ENCODE results near the gene TNS2.
A peak's percentile ranks its signal among the peaks of the same experiment; 100 is the strongest.
"Not testable (repeated sequence)": the region's sequence is repeated elsewhere in the genome, so short reads cannot be mapped to it uniquely, and the experiment has no call there.

TNS2 gene

DNA sequence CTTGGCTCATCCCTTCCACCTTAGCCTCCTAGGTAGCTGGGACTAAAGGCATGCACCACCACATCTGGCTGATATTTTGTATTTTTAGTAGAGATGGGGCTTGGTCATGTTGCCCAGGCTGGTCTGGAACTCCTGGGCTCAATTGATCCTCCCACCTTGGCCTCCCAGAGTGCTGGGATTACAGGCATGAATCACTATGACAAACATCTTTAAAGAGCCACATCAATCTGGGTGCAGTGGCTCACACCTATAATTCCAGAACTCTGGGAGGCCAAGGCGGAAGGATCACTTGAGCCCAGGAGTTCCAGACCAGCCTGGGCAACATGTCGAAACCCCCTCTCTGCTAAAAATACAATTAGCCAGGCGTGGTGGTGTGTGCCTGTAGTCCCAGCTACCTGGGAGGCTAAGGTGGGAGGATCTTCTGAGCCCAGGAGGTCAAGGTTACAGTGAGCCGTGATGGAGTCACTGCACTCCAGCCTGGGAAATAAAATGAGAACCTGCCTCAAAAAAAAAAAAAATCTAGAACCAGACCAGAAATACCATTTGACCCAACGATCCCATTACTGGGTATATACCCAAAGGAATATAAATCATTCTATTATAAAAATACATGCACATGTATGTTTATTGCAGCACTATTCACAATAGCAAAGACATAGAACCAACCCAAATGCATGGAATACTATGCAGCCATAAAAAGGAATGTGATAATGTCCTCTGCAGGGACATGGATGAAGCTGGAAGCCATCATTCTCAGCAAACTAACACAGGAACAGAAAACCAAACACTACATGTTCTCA lies 45.1 kb downstream of the TNS2 start:
- not testable (repeated sequence) for DNase-seq

DNA sequence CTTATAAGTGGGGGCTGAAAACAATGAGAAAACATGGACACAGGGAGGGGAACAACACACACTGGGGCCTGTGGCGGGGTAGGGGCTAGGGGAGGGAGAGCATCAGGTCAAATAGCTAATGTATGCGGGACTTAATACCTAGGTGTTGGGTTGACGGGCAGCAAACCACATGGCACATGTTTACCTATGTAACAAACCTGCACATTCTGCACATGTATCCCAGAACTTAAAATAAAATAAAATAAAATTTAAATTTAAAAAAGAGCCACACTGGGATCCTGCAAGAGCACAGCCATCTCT lies 45.7 kb downstream of the TNS2 start:
- DNase-seq, result not testable (repeated sequence)

DNA sequence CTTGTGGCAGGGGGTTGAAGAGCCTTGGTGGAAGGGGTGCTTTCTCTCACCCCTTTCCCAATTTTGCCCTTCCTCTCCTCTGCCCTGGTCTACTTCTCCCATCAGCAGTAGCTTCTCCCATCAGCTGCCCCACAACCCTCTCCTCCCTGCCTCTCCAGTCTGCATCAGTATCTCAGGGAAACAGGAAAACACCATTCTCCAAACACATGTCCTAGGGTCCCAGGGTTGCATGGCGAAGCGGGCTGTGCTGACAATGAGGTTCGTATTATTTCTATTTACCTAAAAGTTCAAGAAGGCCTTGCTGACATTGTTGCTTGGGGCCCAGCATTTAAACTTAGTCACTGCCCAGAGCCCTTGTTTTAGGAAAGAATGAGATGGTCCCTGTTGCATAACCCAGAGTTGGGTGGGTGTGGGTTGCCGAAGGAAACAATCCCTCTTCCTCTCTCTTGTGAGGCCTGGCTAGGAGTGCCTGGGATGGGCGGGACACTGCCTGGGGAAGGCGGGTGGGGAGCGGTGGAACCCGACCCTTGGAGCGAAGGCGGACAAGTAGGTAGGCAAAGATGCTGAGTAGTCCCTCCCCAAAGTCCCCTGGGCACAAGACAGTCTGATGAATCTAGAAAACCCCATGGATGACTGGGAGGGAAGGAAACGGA lies 46.4 kb downstream of the TNS2 start:
- DNase-seq, result no peak

DNA sequence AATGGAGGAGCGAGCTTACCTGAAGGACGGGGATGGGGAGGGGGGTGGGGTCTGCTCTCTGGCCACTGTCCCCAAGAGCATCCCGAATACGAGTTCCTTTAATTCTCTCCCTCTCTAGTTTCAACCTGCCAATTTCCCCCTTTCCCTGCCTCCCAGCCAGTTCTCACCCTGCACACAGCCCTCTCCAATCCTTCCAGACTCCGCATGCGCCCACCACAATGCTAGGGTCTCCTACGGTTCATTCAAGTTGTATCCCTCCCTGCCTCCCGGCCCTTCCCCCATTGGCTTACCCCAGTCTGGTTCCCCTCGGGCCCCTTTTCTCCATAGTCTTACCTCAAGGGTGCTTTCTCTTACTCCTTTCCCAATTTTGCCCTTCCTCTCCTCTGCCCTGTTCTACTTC lies 46.9 kb downstream of the TNS2 start:
- no peak for DNase-seq

DNA sequence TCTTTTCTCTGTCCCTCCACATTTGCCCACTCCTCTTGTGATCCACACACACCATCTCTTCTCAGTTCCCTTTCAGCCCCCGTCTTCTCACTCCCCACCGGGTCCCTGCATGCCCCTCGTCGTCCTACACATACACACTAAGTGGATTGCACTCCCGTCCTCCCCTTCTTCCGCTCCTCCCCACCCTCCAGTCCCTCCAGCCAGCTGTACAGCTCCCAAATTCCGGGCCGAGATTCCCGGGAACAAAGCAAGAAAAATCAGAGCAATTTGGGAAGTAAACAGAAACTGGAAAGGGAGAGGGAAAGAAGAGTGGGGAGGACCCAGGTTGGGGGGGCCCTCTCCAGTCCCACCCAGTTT lies 47.3 kb downstream of the TNS2 start:
- DNase-seq, result no peak

DNA sequence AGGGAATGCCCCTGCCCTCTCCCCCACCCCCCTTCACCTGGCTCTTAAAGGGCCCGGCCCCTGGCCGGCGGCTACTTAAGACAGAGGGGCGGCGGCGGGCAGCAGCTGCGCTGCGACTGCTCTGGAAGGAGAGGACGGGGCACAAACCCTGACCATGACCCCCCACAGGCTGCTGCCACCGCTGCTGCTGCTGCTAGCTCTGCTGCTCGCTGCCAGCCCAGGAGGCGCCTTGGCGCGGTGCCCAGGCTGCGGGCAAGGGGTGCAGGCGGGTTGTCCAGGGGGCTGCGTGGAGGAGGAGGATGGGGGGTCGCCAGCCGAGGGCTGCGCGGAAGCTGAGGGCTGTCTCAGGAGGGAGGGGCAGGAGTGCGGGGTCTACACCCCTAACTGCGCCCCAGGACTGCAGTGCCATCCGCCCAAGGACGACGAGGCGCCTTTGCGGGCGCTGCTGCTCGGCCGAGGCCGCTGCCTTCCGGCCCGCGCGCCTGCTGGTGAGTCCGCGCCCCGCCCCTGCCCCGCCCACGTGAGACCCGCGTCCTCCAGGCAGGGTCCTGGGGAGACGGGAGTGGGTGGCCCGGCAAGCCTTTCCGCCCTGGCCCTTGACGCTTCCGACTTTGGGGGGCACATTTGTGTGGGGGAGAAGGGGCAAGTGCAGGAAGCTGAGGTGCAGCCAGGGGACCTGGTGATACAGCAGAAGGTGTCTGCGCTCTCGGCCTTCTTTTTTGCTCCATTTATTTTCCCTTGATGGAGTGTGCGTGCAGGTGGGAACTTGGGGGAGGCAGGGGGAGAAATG lies 47.9 kb downstream of the TNS2 start, which contains the start of gene IGFBP6:
Gene IGFBP6, plus strand, starts transcription at position 104 of the 790 bp plus-strand sequence. Its CDS starts 51 bp downstream, at position 155.
- DNase-seq, result peak; percentile 42

DNA sequence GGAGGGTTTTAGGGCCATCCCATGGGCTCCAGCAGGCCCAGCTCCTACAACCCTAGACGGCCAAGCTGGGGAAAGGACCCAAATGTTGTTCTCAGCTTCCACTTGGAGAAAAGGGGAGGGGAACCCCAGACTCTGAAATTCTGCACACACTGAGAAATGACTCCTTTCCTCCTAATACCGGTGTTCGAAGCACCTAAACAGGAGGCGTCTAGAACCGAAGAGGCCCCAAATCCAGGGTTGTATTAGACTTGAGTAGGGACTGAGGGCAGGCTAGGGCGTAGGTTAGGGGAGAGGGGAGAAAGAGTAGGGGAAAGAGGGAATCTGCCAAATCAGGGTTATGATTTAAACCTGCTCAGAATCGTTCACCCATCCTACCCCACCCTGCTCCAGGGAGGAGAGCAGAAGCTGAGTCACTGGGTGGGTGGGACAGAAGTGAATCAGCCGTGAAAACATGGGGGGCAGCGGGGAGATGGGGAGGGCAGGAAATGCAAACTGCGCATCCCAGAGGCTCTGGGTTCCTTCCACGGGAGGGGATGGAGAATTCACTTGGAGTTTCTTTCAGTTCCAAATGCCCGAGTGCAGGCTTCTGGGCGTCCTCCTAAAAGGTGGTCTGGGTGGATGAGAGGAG lies 48.6 kb downstream of the TNS2 start:
- no peak for DNase-seq

DNA sequence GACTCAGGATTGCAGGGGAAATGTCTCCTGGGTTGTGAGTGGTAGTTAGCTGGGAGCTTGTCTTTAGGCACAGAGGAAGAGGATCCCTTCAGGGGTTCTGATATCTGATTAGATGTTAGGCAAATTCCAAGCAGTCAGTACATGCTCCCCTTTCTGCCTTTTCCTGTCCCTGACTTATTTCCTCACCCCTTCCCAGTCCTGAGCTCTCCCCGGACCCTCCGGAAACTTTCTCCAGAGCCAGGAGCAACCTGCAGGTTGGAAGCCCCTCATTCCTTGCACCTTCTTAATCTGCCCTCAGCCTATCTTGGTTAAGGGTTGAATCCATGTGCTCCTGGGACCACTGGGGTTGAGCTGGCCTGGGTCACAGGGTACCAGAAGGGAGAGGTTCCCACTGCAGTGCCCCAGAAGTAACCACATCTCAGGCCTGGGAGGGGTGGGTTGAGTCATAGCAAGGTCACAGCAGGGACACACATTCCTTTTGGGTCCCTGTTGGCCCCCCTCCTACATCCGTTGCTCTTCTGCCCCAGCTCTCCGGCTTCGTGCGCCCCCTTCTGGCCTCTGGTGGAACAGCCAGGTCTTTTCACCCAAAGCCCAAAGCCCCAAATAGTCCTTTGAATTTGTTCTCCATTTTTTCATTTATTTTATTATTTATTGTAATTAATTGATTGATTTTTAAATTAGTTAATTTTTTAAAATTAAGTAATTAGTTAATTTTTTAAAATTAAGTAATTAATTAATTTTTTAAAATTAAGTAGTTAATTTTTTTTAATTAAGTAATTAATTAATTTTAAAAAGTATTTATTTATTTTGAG lies 49.4 kb downstream of the TNS2 start:
- DNase-seq, result peak; percentile 73

DNA sequence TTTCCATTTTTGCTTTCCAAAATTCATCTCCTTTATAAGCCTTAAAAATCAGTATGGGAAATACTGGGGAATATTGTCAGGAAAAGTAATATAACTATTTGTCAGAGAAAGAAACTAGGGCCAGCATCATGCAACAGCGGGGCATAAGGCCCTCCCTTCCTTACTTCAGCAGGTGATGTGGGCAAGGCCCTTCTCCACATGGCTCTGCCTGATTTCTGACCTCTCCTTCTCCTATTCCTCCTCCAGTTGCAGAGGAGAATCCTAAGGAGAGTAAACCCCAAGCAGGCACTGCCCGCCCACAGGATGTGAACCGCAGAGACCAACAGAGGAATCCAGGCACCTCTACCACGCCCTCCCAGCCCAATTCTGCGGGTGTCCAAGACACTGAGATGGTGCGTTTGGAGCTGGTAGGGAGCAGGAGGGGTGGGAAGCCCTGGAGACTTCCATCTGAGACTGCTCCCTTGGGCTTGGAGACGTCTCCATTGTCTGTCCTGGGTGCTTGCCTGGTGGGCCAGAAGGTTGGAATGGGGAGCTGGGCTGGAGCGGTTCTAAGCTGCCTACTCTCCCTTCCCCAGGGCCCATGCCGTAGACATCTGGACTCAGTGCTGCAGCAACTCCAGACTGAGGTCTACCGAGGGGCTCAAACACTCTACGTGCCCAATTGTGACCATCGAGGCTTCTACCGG lies 50.7 kb downstream of the TNS2 start:
- DNase-seq, result no peak

DNA sequence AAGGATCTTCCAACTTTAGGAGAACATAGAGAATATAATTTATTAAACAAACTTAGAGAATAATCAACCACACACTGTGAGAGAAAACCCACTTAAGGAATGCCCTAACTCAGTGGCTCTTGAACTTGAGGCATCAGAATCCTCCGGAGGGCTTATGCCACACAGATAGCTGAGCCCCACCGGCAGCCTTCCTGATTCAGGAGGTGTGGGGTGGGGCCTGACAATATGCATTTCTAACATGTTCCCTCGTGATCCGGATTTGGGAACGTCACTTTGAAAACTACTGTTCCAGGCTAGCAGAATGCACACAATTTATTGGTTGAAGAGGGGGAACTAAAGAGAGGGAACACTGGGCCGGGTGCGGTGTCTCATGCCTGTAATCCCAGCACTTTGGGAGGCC lies 51.4 kb downstream of the TNS2 start:
- DNase-seq, result no peak

DNA sequence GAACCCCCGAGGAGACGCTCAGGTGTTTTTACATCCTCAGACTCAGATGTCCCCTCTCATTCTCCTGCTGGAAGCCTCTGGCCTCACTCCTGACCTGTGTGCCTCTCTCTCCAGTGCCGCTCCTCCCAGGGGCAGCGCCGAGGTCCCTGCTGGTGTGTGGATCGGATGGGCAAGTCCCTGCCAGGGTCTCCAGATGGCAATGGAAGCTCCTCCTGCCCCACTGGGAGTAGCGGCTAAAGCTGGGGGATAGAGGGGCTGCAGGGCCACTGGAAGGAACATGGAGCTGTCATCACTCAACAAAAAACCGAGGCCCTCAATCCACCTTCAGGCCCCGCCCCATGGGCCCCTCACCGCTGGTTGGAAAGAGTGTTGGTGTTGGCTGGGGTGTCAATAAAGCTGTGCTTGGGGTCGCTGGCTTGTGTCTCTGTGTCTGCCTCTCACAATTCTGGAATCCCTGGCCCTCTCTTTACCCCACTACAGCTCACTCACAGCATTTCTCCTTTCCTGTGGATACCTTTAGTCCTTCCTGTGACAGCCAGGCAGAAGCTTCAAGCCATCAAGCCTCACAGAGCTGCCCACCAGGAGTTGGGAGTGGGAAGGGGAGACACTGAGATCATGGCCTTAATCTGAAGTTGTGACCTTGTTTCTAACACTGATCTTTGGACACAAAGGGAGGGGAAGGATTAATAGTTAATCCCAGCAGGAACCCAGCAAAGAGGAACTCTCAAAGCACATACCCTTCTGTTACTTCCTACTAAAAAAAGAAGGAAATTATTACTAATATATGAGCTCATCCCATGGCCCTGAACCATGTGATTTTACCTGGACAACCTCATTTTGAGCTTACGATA lies 52.3 kb downstream of the TNS2 start:
- no peak for DNase-seq

DNA sequence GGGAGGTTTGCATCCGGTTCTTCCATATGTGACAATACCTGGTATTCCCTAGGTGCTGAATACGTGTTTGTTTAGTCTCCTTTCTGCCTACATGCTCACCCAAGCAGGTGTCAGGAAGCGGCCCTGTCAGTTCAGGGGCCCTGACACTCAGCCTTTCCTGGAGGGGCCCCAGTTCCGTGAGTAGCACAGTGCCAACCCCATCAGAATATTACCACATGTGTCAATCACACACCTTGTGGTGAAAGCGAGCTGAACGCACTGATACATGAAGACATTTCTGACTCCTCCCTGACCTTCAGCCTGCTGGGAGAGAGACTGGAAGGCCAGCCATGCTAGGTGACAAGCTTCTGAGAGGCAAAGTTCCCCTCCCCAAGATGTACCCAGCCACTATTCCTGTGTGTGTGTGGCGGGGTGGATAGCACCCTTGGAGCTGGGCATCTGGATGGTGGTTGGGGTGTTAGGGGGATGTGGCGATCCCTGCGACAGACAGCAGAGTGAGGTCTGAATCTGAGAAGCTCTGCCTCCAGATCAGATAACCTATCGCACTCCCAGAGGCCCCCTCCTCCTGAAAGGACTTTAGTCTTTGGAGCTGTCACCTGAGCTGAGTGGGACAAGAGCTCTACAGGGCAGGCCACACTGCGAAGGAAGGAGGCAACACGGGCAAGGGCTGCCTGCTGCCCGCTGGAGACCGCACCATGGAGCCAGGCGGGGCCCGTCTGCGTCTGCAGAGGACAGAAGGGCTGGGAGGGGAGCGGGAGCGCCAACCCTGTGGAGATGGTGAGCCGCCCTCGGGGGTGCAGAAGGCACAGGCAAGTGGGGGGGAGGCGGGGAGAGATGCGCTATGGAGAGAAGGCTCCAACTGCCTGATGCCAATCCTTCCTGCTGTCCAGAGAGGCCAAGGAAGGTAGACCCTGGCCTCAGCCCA lies 53.3 kb downstream of the TNS2 start, which contains the start of gene SOAT2:
Gene SOAT2, plus strand, starts transcription at position 604 of the 925 bp plus-strand sequence. Its CDS starts 92 bp downstream, at position 696.
- DNase-seq, result no peak

DNA sequence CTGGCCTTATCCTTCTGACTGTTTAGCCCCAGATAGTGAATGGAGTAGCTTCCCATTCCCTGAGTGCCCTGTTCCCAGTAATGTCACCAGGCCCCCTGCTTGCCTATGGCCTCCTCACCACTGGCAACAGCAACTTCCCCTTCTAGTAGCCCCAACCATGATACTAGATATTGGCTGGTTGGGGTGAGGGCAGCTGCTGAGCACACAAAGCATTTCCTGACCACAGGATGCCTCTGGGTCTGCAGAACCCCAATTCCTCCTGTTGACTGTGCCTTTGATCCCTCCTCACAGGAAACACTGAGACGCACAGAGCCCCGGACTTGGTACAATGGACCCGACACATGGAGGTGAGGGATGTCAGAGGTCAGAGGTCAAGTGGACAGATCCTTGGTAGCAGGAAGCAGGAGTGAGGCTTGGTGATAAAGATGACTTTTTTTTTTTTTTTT lies 54.0 kb downstream of the TNS2 start:
- peak; percentile 64 for DNase-seq

DNA sequence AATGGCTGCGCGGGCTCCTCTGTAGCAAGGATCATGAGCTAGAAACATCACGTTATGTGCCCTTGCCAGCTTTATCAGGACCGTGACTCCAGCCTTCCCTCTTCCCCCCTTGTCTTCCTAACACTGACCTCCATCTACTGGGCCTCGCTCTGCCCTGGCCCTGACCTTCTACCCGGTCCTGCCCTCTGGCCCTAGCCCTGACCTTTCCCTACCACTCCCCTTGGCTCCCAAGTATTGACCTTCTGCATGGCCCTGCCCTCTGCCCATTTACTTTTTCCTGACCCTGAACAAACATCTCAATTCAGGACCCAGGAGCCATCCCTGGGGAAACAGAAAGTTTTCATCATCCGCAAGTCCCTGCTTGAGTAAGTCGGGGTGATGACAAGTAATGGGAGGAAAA lies 55.4 kb downstream of the TNS2 start:
- no peak for DNase-seq

DNA sequence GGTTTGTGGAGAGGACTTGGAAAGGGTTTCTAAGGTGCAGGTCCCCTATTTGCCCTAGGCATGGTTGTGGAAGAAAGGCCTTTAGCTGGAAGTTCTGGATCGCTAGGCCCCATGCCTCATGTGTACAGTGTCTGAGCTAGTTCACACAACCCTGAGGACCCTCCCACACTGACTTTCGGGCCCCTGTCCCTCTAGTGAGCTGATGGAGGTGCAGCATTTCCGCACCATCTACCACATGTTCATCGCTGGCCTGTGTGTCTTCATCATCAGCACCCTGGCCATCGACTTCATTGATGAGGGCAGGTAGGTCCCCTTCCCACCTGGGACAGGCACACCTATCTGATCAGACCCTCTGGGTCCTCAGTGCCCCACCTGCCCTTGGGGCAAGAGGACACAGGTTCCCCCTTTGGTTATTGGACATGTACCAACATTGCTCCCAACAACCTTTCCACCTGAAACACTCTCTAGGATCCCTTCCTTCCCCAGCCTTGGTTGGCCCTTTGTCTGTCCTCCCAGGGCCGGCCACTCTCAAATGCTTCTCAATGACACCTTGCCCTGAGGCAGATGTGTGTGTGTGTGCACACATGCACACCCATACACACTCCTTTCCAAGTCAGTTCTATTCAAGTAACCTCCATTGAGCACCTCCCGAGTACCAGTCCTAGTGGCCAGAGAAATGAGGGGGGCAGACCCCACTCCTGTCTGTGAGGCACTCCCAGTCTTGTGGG lies 56.0 kb downstream of the TNS2 start:
- no peak for DNase-seq

DNA sequence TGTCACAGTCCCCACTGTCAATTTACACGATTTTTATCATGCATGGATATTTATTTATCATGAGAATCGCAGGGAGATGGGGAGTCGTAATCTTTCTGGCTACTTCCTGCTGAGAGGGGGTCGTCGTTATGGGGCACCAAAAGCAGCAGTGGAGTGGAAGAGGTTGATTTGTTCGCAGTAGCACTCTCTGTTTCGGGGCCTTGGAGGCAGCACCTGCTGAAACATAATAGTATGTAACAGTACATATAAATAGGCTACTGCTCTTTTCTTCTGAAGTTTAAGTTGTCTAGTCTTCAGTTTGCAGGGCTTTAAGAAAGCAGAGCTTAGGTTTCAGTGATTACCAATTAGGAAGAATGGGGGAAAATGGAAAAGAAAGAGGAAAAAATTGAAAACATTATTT lies 57.3 kb downstream of the TNS2 start:
- no peak for DNase-seq

DNA sequence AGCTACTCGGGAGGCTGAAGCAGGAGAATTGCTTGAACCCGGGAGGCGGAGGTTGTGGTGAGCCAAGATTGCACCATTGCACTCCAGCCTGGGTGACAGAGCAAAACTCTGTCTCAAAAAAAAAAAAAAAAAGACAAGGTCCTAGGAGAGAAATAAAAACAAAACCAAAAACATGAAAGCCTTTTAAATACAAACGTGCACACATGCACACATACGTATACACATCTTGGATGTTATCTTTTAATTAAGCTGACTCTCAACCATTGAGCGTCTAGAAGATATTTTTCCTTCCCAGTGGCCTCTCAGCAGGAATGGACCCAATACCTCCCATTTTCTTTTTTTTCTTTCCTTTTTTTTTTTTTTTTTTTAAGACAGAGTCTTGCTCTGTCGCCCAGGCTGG lies 62.6 kb downstream of the TNS2 start:
- not testable (repeated sequence) for DNase-seq

DNA sequence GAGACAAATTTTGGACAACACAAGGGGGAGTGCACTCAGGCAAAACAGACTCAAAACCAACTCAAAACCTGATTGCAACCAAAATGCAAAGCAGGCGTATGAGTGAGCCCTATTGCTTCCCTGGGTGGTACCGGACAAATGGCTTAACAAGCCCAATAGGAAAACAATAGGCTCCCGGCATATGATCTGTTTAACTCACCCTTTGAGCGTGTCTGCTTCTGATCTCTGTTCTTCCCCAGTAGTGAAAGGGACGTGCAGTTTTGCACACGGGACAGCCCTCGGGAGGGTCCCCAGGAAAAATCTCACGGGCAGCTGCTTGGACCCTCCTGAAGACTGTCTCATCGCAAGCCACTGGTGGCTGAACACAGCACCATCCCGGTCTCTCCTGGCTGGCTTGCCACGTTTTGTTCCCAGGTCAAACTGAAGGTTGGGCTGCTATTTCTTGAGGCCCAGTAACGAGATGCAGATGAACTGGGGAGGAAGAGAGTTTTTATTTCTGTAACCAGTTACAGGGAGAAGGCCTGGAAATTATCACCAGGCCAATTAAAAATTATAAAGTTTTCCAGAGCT lies 63.4 kb downstream of the TNS2 start:
- DNase-seq, result no peak

DNA sequence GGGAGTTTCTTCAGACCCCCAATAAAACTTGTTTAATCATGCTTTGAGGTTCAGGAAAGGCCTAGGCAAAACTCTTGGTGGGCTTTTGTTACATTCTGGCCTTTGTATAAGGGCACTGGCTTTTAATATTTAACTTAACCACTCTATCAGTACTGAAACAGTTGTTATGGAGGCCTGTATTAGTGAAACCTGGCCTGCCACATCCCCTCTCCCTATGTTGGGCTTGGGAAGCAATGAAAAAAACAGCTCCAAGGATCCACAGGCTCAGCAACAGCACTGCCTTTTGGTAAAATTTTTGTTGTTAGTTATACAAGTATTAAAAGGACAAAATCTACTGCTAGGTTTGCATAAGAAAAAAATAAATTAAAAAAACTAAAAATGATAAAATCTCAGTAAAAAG lies 64.1 kb downstream of the TNS2 start:
- no peak for DNase-seq

Data from GDM1 (cell line).